Spleen (tissue), 11 donors: Measurements from ENCODE around the gene SLC25A51. TPM values are rescaled to one million over a fixed set of nuclear protein-coding genes. Genes with fewer than 3 reads are reported as not detected.

Experiments
- DNase-seq: peaks from one replicate; pipeline ENCODE4 v3.0.0-alpha.2; 2020
- H3K27ac ChIP-seq, 8 donors: fragments of 200-600 bp; sonication (generic) in 7 of 8; 1 replicate in 4 of 8; 2 replicates in 4 of 8; pipeline versions ENCODE4 v1.5.0 to v1.8.0; 2016 to 2021; ENCODE audit warnings: inconsistent platforms in 4 of 8, mild to moderate bottlenecking in 4 of 8, moderate library complexity in 1 of 8
- H3K27me3 ChIP-seq, 7 donors: fragments of 200-600 bp; sonication (generic) in 6 of 7; replicated peaks in 1 of 7; 1 replicate in 4 of 7; 2 replicates in 3 of 7; pipeline versions ENCODE4 v1.5.0 to v1.8.0; 2016 to 2021; ENCODE audit warnings: inconsistent platforms in 3 of 7, mild to moderate bottlenecking in 1 of 7
- H3K36me3 ChIP-seq, 6 donors: fragments of 200-600 bp; sonication (generic) in 5 of 6; 1 replicate in 4 of 6; 2 replicates in 2 of 6; pipeline versions ENCODE4 v1.5.0 to v1.8.0; 2016 to 2021; ENCODE audit warnings: inconsistent platforms in 2 of 6
- H3K4me1 ChIP-seq, 6 donors: fragments of 200-600 bp; sonication (generic) in 5 of 6; 1 replicate in 3 of 6; 2 replicates in 3 of 6; pipeline versions ENCODE4 v1.5.0 to v1.8.0; 2016 to 2021; ENCODE audit warnings: inconsistent platforms in 3 of 6
- H3K4me3 ChIP-seq, 8 donors: fragments of 200-600 bp; sonication (generic) in 7 of 8; 1 replicate in 4 of 8; 2 replicates in 4 of 8; pipeline versions ENCODE4 v1.5.0 to v1.8.0; 2016 to 2021; ENCODE audit warnings: inconsistent platforms in 4 of 8, mild to moderate bottlenecking in 4 of 8, moderate library complexity in 2 of 8
- H3K9me3 ChIP-seq, 8 donors: fragments of 200-600 bp; sonication (generic) in 7 of 8; 1 replicate in 4 of 8; 2 replicates in 4 of 8; pipeline versions ENCODE4 v1.5.0 to v1.8.0; 2016 to 2021; ENCODE audit warnings: inconsistent platforms in 4 of 8
- CTCF ChIP-seq, 11 experiments: fragments of 200-600 bp in 7 of 11; fragments of 450-650 bp in 4 of 11; sonication (generic) in 4 of 11; IDR thresholded peaks in 8 of 11; conservative IDR thresholded peaks in 3 of 11; 1 replicate in 7 of 11; 2 replicates in 4 of 11; pipeline versions ENCODE4 v1.4.0 to v1.8.0; 2016 to 2021; ENCODE audit warnings: antibody characterized with exemption in 11 of 11, inconsistent platforms in 4 of 11, mild to moderate bottlenecking in 1 of 11
- POLR2A ChIP-seq, 3 donors: fragments of 450-650 bp; IDR thresholded peaks; one replicate each; pipeline ENCODE4 v1.5.1; 2017; ENCODE audit warnings: antibody characterized with exemption in 3 of 3, mild to moderate bottlenecking in 1 of 3
- POLR2AphosphoS5 ChIP-seq, 3 donors: sonication (generic); formaldehyde crosslinking; IDR thresholded peaks; one replicate each; pipeline ENCODE4 v1.5.1; 2017; ENCODE audit warnings: antibody characterized with exemption in 3 of 3
- WGBS, 5 donors: extraction: QIAGEN DNeasy Blood & Tissue Kit in 3 of 5; methylation state at CpG; one replicate each; pipeline versions ENCODE4 v1.1.5 to v1.1.7; 2013 to 2018; 5-methylcytosine and 5-hydroxymethylcytosine counted together
- intact Hi-C: fragments of 100-400 bp; cut with DNase I; formaldehyde crosslinking; loops from one replicate; pipeline ENCODE4 v1.15.0; 2023; ENCODE audit warnings: low total_unique reads
- polyA plus RNA-seq, 3 donors: library from polyadenylated mRNA; stranded (reverse); fragments of 200-250 nt; gene quantifications; one replicate each; pipeline ENCODE4 v1.2.1, GENCODE V29; 2013
- total RNA-seq, 7 donors: library from RNA; depleted of rRNA in 3 of 7; stranded (reverse); fragments of >200 nt in 3 of 7; fragmentation: NEBNext Ultra II Directional in 4 of 7; extraction: Animal tissue kit (Norgen Biotek cat#: 25700) in 4 of 7; gene quantifications; one replicate each; pipeline versions ENCODE4 v1.1.0 to v1.2.1, GENCODE V29; 2016 to 2021
- donor health status: healthy with polysubstance abuse.
- donor health status: DM: no; HTN: no; CAD: no; lungs with moderate emphysema.
- donor health status: DM: no; HTN: no; CAD: no.
- donor health status: Bipolar disorder and iron deficiency.
- donor health status: healthy.
- donor health status: DM: no; HTN: no; CAD: no.
- donor health status: DM: yes; HTN: yes; CAD: no.

Gene SLC25A51
- total and polyA plus RNA-seq, 10 donors: 3.7 to 36.9 (median 25.4) TPM

- Histone ChIP-seq H3K4me3 (no peak overlapping the region), H3K27ac (no peak overlapping the region), H3K36me3 (peaks cover 0 to 90% (median 28%) of the 10 kb centered on the region in 6 donors), H3K27me3 (no peaks in the 10 kb centered on the region), H3K9me3 (no peaks in the 10 kb centered on the region), H3K4me1 (no peaks in the 10 kb centered on the region)
- 96 to 100% (median 97%) methylated on average over 1 of the region's 1 CpG for WGBS, 5 donors
- no peak for DNase-seq
- intact Hi-C loops: no loop called here
- no peak for TF ChIP-seq POLR2A (IDR thresholded peaks at IDR 0.05)
- TF ChIP-seq CTCF (IDR thresholded peaks at IDR 0.05 in 8 of 11, conservative IDR thresholded peaks at IDR 0.05 in 3 of 11): no peak
- no peak for TF ChIP-seq POLR2AphosphoS5 (IDR thresholded peaks at IDR 0.05)
Measured at GRCh38 chr9:37856551-37856950, 47.4 kb downstream of the SLC25A51 start.

- intact Hi-C loops: no loop called here
- no peak for DNase-seq
- H3K4me1 ChIP-seq: no peaks in the 10 kb centered on the region
- peaks cover 0 to 75% (median 3%) of the 10 kb centered on the region in 6 donors for H3K36me3 ChIP-seq
- H3K27ac ChIP-seq: no peak overlapping the region
- TF ChIP-seq POLR2AphosphoS5 (IDR thresholded peaks at IDR 0.05): no peak
- TF ChIP-seq CTCF (IDR thresholded peaks at IDR 0.05 in 8 of 11, conservative IDR thresholded peaks at IDR 0.05 in 3 of 11): no peak
- no peak for TF ChIP-seq POLR2A (IDR thresholded peaks at IDR 0.05)
- H3K27me3 ChIP-seq: no peaks in the 10 kb centered on the region
- no peak overlapping the region for H3K4me3 ChIP-seq
- H3K9me3 ChIP-seq: no peaks in the 10 kb centered on the region
- 94 to 96% (median 95%) methylated on average over 2 of the region's 2 CpGs for WGBS, 5 donors
Measured at GRCh38 chr9:37852222-37852621, 51.7 kb downstream of the SLC25A51 start.

GRCh38 chr9:37840560-37841194 is 63.2 kb downstream of the SLC25A51 start:
- Histone ChIP-seq H3K36me3 (peaks cover 0 to 63% (median 5%) of the 10 kb centered on the region in 6 donors), H3K27me3 (no peaks in the 10 kb centered on the region), H3K9me3 (no peaks in the 10 kb centered on the region), H3K27ac (no peak overlapping the region), H3K4me3 (no peak overlapping the region), H3K4me1 (no peaks in the 10 kb centered on the region)
- intact Hi-C loops: no loop called here
- no peak for DNase-seq
- WGBS, 5 donors: 81 to 96% (median 96%) methylated on average over 4 of the region's 4 CpGs
- TF ChIP-seq POLR2AphosphoS5 (IDR thresholded peaks at IDR 0.05): no peak
- TF ChIP-seq CTCF (IDR thresholded peaks at IDR 0.05 in 8 of 11, conservative IDR thresholded peaks at IDR 0.05 in 3 of 11): no peak
- TF ChIP-seq POLR2A (IDR thresholded peaks at IDR 0.05): no peak

GRCh38 chr9:37839496-37840461 is 64.1 kb downstream of the SLC25A51 start:
- intact Hi-C loops: no loop called here

More at GRCh38 chr9:37839496-37840461, 64.1 kb downstream of the SLC25A51 start:
- no peak overlapping the region for H3K27ac ChIP-seq
- no peaks in the 10 kb centered on the region for H3K9me3 ChIP-seq
- no peaks in the 10 kb centered on the region for H3K27me3 ChIP-seq
- WGBS, 5 donors: 93 to 98% (median 95%) methylated on average over 3 of the region's 3 CpGs
- H3K36me3 ChIP-seq: peaks cover 0 to 64% (median 5%) of the 10 kb centered on the region in 6 donors
- H3K4me1 ChIP-seq: no peaks in the 10 kb centered on the region
- no peak overlapping the region for H3K4me3 ChIP-seq
- DNase-seq: no peak
- TF ChIP-seq POLR2A (IDR thresholded peaks at IDR 0.05): no peak
- TF ChIP-seq POLR2AphosphoS5 (IDR thresholded peaks at IDR 0.05): no peak
- TF ChIP-seq CTCF (IDR thresholded peaks at IDR 0.05 in 8 of 11, conservative IDR thresholded peaks at IDR 0.05 in 3 of 11): no peak
